Effector memory CD4-positive, alpha-beta T cell (primary cell): ENCODE measurements around the gene NOX1.
"Not testable (repeated sequence)": the region's sequence is repeated elsewhere in the genome, so short reads cannot be mapped to it uniquely, and the experiment has no call there.

ENCODE experiments used
- DNase-seq, 3 donors: peaks; one replicate each; pipeline ENCODE4 v3.0.0-alpha.2; 2020
- H3K27ac ChIP-seq: 2 replicates; pipeline ENCODE4 v1.7.0; 2013; ENCODE audit warnings: mild to moderate bottlenecking, low read length, moderate library complexity; ENCODE audit not compliant: insufficient read depth, poor library complexity, severe bottlenecking
- H3K27me3 ChIP-seq: replicated peaks from 2 replicates; pipeline ENCODE4 v1.7.0; 2013; ENCODE audit warnings: mild to moderate bottlenecking, low read length; ENCODE audit not compliant: insufficient read depth, control insufficient read depth, poor library complexity, severe bottlenecking
- H3K36me3 ChIP-seq: 2 replicates; pipeline ENCODE4 v1.7.0; 2013; ENCODE audit warnings: mild to moderate bottlenecking, low read length, moderate library complexity; ENCODE audit not compliant: control insufficient read depth, insufficient read depth
- H3K4me1 ChIP-seq: 2 replicates; pipeline ENCODE4 v1.7.0; 2013; ENCODE audit warnings: low read length, mild to moderate bottlenecking; ENCODE audit not compliant: control insufficient read depth, insufficient read depth, poor library complexity, severe bottlenecking
- H3K4me3 ChIP-seq: 2 replicates; pipeline ENCODE4 v1.7.0; 2013; ENCODE audit warnings: low read length, low read depth, mild to moderate bottlenecking; ENCODE audit not compliant: insufficient read depth, poor library complexity, severe bottlenecking
- H3K9me3 ChIP-seq: 2 replicates; pipeline ENCODE4 v1.7.0; 2013; ENCODE audit warnings: mild to moderate bottlenecking, low read length, moderate library complexity; ENCODE audit not compliant: control insufficient read depth

NOX1 gene

GRCh38 chrX:100796371-100796770, 77.8 kb downstream of the NOX1 start:
- not testable (repeated sequence) for H3K27me3 ChIP-seq, H3K36me3 ChIP-seq, H3K9me3 ChIP-seq, DNase-seq, H3K27ac ChIP-seq, H3K4me3 ChIP-seq, H3K4me1 ChIP-seq
